Esophagus squamous epithelium (tissue), 4 donors: ENCODE data around the gene WLS.
"Not testable (repeated sequence)": the region's sequence is repeated elsewhere in the genome, so short reads cannot be mapped to it uniquely, and the experiment has no call there.

Experiments used
- CTCF ChIP-seq, 6 experiments: fragments of 450-650 bp in 4 of 6; fragments of 200-600 bp in 2 of 6; sonication (generic) in 2 of 6; IDR thresholded peaks; one replicate each; pipeline ENCODE4 v1.5.1; 2016 to 2019; ENCODE audit warnings: antibody characterized with exemption in 6 of 6, mild to moderate bottlenecking in 4 of 6, moderate library complexity in 4 of 6
- POLR2A ChIP-seq, 4 donors: fragments of 450-650 bp; IDR thresholded peaks; one replicate each; pipeline ENCODE4 v1.6.1; 2017; ENCODE audit warnings: antibody characterized with exemption in 4 of 4, mild to moderate bottlenecking in 4 of 4, moderate library complexity in 3 of 4

GRCh38 chr1:68171795-68172194 is 60.5 kb downstream of the WLS start:
- not testable (repeated sequence) for TF ChIP-seq POLR2A, CTCF (IDR thresholded peaks at IDR 0.05)
